ENCODE data around the gene SPSB4. TPM values are rescaled to one million over a fixed set of nuclear protein-coding genes. Genes with fewer than 3 reads are reported as not detected.

The SPSB4 gene
- total and polyA plus RNA-seq, 8 donors = 2.6 to 20.2 (median 11.1) TPM

DNA sequence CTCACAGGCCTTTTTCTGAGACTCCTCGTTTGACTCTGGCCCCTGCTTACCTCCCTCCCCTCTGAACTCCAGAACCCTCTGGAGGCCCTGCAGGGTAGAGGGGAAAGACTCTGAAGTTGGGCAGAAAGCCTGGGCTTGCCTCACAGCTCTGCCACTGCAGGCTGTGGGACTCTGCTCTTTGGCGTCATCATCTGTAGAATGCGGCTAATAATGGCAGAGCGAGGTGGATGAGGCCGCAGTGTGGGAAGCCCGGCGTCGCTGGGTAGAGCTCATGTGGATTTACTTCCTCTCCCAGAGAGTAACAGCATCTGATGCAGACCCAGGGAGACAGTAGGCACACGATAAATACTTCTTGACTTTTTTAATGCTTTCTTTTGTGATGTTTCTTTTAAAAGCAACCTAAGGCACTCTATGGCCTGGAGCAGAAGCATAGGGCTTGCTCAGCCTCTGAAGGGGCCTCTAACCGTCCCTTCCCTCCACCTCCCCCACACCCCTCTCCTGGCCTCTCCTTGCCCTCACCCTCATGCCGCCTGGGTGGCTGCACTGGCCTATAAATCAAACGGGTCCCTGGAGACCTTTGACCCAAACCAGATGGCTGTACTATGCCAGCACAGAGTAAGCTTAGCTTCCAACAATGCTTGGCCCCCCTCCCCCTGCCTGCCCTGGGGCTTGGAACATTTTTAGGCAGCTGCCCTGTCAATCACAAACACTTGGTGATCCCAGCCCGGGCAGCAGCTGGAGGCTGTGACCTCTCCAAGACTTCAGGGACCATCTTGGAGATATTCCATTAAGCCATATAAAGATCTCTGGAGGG is 32.9 kb downstream of the SPSB4 start:
- WGBS, 2 donors = 67 to 68% methylated on average over 13 of the region's 13 CpGs
- ATAC-seq (peak in 2 of 4 donors; percentile 21 to 37), DNase-seq (peak in 1 of 6 donors; percentile 43), FAIRE-seq (no peak)
- TF ChIP-seq, protein P1, sequence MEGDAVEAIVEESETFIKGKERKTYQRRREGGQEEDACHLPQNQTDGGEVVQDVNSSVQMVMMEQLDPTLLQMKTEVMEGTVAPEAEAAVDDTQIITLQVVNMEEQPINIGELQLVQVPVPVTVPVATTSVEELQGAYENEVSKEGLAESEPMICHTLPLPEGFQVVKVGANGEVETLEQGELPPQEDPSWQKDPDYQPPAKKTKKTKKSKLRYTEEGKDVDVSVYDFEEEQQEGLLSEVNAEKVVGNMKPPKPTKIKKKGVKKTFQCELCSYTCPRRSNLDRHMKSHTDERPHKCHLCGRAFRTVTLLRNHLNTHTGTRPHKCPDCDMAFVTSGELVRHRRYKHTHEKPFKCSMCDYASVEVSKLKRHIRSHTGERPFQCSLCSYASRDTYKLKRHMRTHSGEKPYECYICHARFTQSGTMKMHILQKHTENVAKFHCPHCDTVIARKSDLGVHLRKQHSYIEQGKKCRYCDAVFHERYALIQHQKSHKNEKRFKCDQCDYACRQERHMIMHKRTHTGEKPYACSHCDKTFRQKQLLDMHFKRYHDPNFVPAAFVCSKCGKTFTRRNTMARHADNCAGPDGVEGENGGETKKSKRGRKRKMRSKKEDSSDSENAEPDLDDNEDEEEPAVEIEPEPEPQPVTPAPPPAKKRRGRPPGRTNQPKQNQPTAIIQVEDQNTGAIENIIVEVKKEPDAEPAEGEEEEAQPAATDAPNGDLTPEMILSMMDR (IDR thresholded peaks at IDR 0.05) = no peak
- intact Hi-C loops (cut with DNase I) = no loop called here
- H3K27me3 ChIP-seq = no peaks in the 10 kb centered on the region
- no peak overlapping the region for H3K4me3 ChIP-seq
- no peaks in the 10 kb centered on the region for H3K9me3 ChIP-seq
- no peaks in the 10 kb centered on the region for H3K36me3 ChIP-seq
- no peak overlapping the region for H3K27ac ChIP-seq
- peaks cover 0 to 3% (median 0%) of the 10 kb centered on the region in 3 donors for H3K4me1 ChIP-seq

DNA sequence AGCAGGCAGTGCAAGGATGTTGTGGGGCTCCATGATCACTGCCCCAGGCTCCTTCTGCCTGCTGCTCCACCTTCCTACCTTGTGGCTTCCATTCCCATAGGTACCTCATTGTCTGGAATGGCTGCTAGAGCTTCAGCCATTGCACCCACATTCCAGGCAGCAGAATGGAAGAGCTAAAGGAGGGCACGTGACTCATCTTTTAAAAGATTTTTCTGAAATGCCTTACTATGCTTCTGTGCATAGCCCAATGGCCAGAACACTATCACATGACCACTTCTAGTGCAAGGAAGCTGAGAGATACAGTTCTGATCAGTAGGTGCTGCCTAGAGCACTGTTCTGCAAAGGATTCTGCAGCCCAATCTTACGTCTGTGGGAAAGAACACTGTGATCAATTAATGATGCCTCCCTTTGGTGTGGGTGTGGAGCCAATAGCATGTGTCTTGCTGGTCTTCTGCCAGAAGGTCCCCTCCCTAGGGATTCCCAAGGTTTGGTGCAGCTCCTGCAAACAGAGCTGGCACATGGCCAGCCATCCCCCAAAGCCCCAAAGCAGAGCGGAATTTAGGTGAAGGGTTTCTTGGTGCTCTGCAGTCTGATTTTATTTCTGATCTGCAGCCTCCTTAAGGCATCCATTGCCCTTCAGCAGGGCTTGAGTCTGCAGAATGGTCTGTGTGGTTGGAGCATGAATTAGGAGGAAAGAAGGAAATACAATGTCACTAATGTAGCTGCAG is 34.4 kb downstream of the SPSB4 start:
- Histone ChIP-seq H3K27ac (no peak overlapping the region), H3K27me3 (no peaks in the 10 kb centered on the region), H3K4me3 (no peak overlapping the region), H3K4me1 (peaks cover 0 to 8% (median 0%) of the 10 kb centered on the region in 3 donors), H3K36me3 (no peaks in the 10 kb centered on the region), H3K9me3 (no peaks in the 10 kb centered on the region)
- ATAC-seq (no peak), DNase-seq (peak in 1 of 6 donors; percentile 44), FAIRE-seq (no peak)
- 80 to 81% methylated on average over 3 of the region's 3 CpGs for WGBS, 2 donors
- intact Hi-C loops (cut with DNase I) = no loop called here
- TF ChIP-seq, protein P1 (IDR thresholded peaks at IDR 0.05) = no peak

DNA sequence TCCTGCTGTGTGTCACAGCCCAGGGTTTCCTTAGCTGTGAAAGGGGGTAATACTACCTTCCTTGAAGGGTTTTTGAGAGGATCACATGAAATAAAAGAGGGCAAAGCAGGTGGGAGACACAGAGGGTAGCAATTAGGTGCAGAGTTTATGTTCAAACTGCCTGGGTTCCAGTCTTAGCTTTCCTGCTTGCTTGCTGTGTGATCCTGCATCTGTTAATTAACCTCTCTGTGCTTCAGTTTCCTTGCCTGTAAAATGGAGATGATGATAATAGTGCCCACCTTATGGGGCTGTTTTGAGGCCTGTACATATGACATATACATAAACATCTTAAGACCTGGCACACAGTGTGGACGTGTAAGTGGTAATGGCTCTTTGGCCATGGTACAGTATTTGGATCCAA is 35.0 kb downstream of the SPSB4 start:
- Histone ChIP-seq H3K9me3 (no peaks in the 10 kb centered on the region), H3K4me3 (no peak overlapping the region), H3K27me3 (no peaks in the 10 kb centered on the region), H3K4me1 (peaks cover 0 to 14% (median 2%) of the 10 kb centered on the region in 3 donors), H3K27ac (no peak overlapping the region), H3K36me3 (no peaks in the 10 kb centered on the region)
- TF ChIP-seq, protein P1 (IDR thresholded peaks at IDR 0.05) = no peak
- no peak for DNase-seq
- ATAC-seq = no peak
- no peak for FAIRE-seq
- WGBS, 2 donors = 46 to 50% methylated on average over 1 of the region's 1 CpG
- intact Hi-C loops (cut with DNase I) = no loop called here

DNA sequence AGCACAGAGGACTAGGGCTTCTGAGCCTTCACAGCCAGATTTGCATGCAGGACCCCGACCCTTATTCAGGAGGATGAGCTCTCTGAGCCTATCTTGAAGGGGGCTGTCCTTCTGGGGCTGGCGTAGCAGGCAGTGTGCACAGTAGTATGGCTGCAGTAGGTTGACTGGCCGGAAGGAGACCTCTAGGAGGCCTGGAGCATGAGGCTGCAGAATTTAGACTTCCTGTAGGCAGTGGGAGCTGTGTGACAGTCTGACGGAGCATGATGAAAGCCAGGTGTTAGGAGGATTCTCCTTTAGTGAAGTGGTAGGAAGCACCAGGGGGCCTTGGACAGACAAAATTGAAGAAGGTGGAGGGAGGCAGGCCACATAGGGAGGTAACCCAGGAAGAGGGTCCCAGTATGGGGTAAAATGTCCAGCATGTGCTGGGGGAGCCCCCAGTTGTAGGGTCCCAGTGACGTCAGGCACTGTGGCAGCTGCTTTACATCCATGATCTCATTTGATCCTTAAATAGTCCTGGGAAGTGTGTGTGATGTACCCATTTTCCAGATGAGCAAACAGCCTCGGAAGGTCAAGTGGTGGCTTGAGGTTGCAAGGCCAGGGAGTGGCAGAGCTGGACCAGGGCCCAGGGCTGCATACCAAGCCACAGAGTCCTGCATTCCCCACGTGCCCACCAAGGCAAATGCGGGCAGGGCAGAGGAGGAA is 36.1 kb downstream of the SPSB4 start:
- FAIRE-seq = no peak
- no peak for DNase-seq

More for the DNA sequence above, 36.1 kb downstream of the SPSB4 start:
- no peaks in the 10 kb centered on the region for H3K27me3 ChIP-seq
- no peaks in the 10 kb centered on the region for H3K36me3 ChIP-seq
- H3K4me3 ChIP-seq = no peak overlapping the region
- TF ChIP-seq, protein P1 (IDR thresholded peaks at IDR 0.05) = no peak
- no peak overlapping the region for H3K27ac ChIP-seq
- no peaks in the 10 kb centered on the region for H3K9me3 ChIP-seq
- intact Hi-C loops (cut with DNase I) = no loop called here
- 75 to 76% methylated on average over 8 of the region's 8 CpGs for WGBS, 2 donors
- no peak for ATAC-seq
- H3K4me1 ChIP-seq = peaks cover 0 to 15% (median 10%) of the 10 kb centered on the region in 3 donors

Data from pancreas (tissue), 10 donors.